DND-41 (cell line): ENCODE results near the gene SLC41A1.

Experiments used
- ATAC-seq: fragments of 200-7000 bp; cut with Tn5 transposase; 3 replicates; pipeline ENCODE4 v1.9.1; 2021; ENCODE audit warnings: low read depth; ENCODE audit not compliant: insufficient read depth
- DNase-seq: peaks from one replicate; pipeline ENCODE4 v3.0.0-alpha.2; 2020
- H2AFZ ChIP-seq: 2 replicates; pipeline ENCODE4 v1.6.0; 2012; ENCODE audit warnings: low read depth, low read length
- H3K27ac ChIP-seq: 2 replicates; pipeline ENCODE4 v1.5.1; 2012; ENCODE audit warnings: low read length, inconsistent platforms
- H3K27me3 ChIP-seq: fragments of 200-600 bp; sonication (generic); 2 replicates; pipeline ENCODE4 v1.6.0; 2012; ENCODE audit warnings: low read length, mild to moderate bottlenecking, inconsistent platforms; ENCODE audit not compliant: insufficient read depth, poor library complexity
- H3K36me3 ChIP-seq: 2 replicates; pipeline ENCODE4 v1.5.1; 2012; ENCODE audit warnings: low read length, inconsistent platforms; ENCODE audit not compliant: insufficient read depth
- H3K4me1 ChIP-seq: 2 replicates; pipeline ENCODE4 v1.5.1; 2012; ENCODE audit warnings: mild to moderate bottlenecking, low read length; ENCODE audit not compliant: insufficient read depth
- H3K4me2 ChIP-seq: 2 replicates; pipeline ENCODE4 v1.6.0; 2012; ENCODE audit warnings: mild to moderate bottlenecking, moderate library complexity, low read length, inconsistent platforms; ENCODE audit not compliant: insufficient read depth
- H3K4me3 ChIP-seq, 2 experiments: fragments of 200-600 bp in 1 of 2; shearing (Covaris generic) in 1 of 2; 2 replicates each; pipeline ENCODE4 v1.5.1; 2012 to 2016; ENCODE audit warnings: inconsistent platforms in 2 of 2, low read length in 2 of 2, mild to moderate bottlenecking in 2 of 2, low read depth in 1 of 2, moderate library complexity in 1 of 2
- H3K79me2 ChIP-seq: 2 replicates; pipeline ENCODE4 v1.6.0; 2012; ENCODE audit warnings: low read length, inconsistent platforms; ENCODE audit not compliant: insufficient read depth
- H3K9ac ChIP-seq: 2 replicates; pipeline ENCODE4 v1.6.0; 2012; ENCODE audit warnings: low read depth, mild to moderate bottlenecking, inconsistent platforms, low read length, moderate library complexity
- H3K9me3 ChIP-seq: 2 replicates; pipeline ENCODE4 v1.5.1; 2012; ENCODE audit warnings: low read length, moderate library complexity, mild to moderate bottlenecking, inconsistent platforms; ENCODE audit not compliant: insufficient read depth, severe bottlenecking
- H4K20me1 ChIP-seq: 2 replicates; pipeline ENCODE4 v1.6.0; 2012; ENCODE audit warnings: low read length; ENCODE audit not compliant: insufficient read depth
- EZH2 ChIP-seq: IDR thresholded peaks from 3 replicates; pipeline ENCODE4 v1.6.1; 2012; ENCODE audit warnings: borderline replicate concordance, low read depth, mild to moderate bottlenecking, moderate library complexity, low read length, inconsistent platforms; ENCODE audit not compliant: severe bottlenecking
- TF ChIP-seq, protein P1 (sequence below): IDR thresholded peaks from 2 replicates; pipeline ENCODE4 v1.5.1; 2012; ENCODE audit warnings: borderline replicate concordance, low read length, moderate library complexity, mild to moderate bottlenecking; ENCODE audit not compliant: poor library complexity, severe bottlenecking; ENCODE audit errors: extremely low read depth

The SLC41A1 gene

DNA sequence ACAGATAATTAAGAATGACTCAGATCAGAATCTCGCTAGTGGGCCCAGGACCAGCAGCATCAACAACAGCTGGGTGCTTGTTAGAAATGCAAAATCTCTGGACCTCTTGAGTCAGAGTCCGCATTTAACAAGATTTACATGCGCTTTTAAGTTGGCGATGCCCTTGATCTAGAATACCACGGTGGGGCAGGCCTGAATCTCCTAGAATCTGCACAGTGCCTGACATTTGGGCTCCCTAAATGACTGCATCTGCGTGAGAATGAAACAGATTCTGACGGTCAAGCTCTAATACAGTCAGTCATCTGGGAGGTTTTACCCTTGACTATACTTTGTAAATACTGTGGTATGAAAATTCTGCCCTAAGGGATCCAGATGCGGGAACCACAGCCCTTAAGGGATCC is 20.5 kb downstream of the SLC41A1 start:
- Histone ChIP-seq H3K9ac (no peak overlapping the region), H3K79me2 (no peaks in the 10 kb centered on the region), H2AFZ (no peak overlapping the region), H3K4me3 (no peak overlapping the region), H3K36me3 (peaks cover 75% of the 10 kb centered on the region), H3K27me3 (no peaks in the 10 kb centered on the region), H3K9me3 (no peaks in the 10 kb centered on the region), H3K27ac (no peak overlapping the region), H3K4me2 (no peak overlapping the region), H3K4me1 (no peaks in the 10 kb centered on the region), H4K20me1 (no peaks in the 10 kb centered on the region; the same call in 1 of the 2 replicates)
- no peak for ATAC-seq
- TF ChIP-seq, protein P1, sequence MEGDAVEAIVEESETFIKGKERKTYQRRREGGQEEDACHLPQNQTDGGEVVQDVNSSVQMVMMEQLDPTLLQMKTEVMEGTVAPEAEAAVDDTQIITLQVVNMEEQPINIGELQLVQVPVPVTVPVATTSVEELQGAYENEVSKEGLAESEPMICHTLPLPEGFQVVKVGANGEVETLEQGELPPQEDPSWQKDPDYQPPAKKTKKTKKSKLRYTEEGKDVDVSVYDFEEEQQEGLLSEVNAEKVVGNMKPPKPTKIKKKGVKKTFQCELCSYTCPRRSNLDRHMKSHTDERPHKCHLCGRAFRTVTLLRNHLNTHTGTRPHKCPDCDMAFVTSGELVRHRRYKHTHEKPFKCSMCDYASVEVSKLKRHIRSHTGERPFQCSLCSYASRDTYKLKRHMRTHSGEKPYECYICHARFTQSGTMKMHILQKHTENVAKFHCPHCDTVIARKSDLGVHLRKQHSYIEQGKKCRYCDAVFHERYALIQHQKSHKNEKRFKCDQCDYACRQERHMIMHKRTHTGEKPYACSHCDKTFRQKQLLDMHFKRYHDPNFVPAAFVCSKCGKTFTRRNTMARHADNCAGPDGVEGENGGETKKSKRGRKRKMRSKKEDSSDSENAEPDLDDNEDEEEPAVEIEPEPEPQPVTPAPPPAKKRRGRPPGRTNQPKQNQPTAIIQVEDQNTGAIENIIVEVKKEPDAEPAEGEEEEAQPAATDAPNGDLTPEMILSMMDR = no peak
- no peak for TF ChIP-seq EZH2
- no peak for DNase-seq

DNA sequence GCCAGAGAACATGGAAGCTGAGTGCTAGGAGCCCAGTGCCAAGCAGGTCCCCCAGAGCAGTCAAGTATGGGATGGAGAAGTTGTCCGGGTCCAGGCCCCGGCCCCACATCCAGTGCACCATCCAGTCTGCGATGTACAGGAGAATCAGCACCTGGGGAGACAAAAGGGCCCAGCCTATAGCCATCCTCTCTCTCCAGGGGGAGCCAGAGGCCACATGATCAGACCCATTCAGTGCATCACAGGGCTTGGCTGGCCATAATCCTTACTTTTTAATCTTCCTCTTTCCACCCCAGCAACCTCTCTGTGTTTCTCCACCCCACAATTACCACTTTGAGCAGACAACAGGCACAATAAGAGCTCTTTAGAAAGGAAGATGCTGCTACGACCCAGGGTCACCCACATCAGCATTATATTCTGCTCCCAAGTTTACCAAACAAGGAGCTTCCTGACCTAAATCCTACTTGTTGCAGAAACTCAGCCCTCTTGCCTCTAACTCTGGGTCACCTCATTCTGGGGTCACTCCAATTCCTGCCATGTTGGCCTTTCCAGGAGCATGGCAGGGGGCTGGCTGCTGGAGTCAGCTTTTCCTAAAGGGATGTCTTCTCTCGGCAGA is 21.3 kb downstream of the SLC41A1 start:
- H3K36me3 ChIP-seq = peaks cover 67% of the 10 kb centered on the region
- H3K9ac ChIP-seq = no peak overlapping the region
- no peak overlapping the region for H3K4me3 ChIP-seq
- no peak overlapping the region for H3K27ac ChIP-seq
- no peak for TF ChIP-seq EZH2
- TF ChIP-seq, protein P1 = peak; percentile 84
- H4K20me1 ChIP-seq = no peaks in the 10 kb centered on the region; the same call in 1 of the 2 replicates
- H2AFZ ChIP-seq = no peak overlapping the region
- DNase-seq (peak; percentile 64), ATAC-seq (peak; percentile 97)
- H3K4me1 ChIP-seq = no peaks in the 10 kb centered on the region
- no peak overlapping the region for H3K4me2 ChIP-seq
- no peaks in the 10 kb centered on the region for H3K27me3 ChIP-seq
- no peaks in the 10 kb centered on the region for H3K9me3 ChIP-seq
- H3K79me2 ChIP-seq = no peaks in the 10 kb centered on the region

DNA sequence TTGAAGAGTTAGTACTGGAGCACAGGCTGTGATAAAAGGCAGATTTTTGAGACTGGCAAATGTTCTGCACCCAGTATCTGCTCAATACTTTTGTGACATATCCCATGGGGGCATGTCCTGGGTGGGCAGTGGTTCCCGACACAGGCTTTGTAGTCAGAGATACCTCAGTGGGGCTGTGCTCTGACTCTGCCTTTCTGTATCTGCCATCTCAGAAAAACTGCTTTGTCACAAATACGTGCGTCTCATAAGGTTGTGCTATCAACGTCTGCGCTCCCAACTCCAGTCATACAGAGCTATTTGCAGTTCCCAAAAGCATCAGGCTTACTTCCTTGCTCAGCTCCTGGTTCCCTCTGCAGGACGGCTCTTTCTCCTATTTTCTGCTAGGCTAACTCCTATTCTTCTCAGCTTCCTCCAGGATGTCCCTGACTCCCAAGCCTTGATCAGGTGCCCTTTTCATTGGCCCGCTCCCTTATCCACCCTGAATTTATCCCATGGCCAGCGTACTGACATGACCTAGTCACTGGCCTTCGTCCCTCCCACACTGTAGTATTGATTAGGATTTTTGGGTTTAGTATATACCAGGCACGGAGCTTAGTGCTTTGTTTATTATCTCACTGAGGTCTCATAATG is 25.6 kb downstream of the SLC41A1 start:
- DNase-seq = no peak
- Histone ChIP-seq H3K79me2 (no peaks in the 10 kb centered on the region), H3K27me3 (no peaks in the 10 kb centered on the region), H3K36me3 (peaks cover 27% of the 10 kb centered on the region; the same call in 1 of the 2 replicates), H3K9me3 (no peaks in the 10 kb centered on the region), H2AFZ (no peak overlapping the region), H3K9ac (no peak overlapping the region), H3K4me2 (no peak overlapping the region), H3K27ac (no peak overlapping the region), H4K20me1 (no peaks in the 10 kb centered on the region), H3K4me1 (peaks cover 7% of the 10 kb centered on the region; the same call in 1 of the 2 replicates), H3K4me3 (no peak overlapping the region)
- no peak for TF ChIP-seq EZH2
- TF ChIP-seq, protein P1 = no peak
- no peak for ATAC-seq
